Renal cortex interstitium (tissue), 11 donors: ENCODE measurements around the gene FNTB. TPM values are rescaled to one million over a fixed set of nuclear protein-coding genes. Genes with fewer than 3 reads are reported as not detected.
"Not testable (repeated sequence)": the region's sequence is repeated elsewhere in the genome, so short reads cannot be mapped to it uniquely, and the experiment has no call there.

ENCODE experiments used
- DNase-seq, 11 donors: peaks; one replicate each; pipeline ENCODE4 v3.0.0-alpha.2; 2013; ENCODE audit warnings: low read depth in 9 of 11, low spot score in 4 of 11; ENCODE audit errors: extremely low read depth in 1 of 11
- polyA plus RNA-seq, 3 donors: library from polyadenylated mRNA; unstranded; fragments of 120-200 nt; gene quantifications; one replicate each; pipeline ENCODE4 v1.2.1, GENCODE V29; 2013; ENCODE audit not compliant: insufficient read length in 3 of 3

Gene FNTB
- polyA plus RNA-seq, 3 donors = 30.0 to 34.7 (median 33.4) TPM

DNA sequence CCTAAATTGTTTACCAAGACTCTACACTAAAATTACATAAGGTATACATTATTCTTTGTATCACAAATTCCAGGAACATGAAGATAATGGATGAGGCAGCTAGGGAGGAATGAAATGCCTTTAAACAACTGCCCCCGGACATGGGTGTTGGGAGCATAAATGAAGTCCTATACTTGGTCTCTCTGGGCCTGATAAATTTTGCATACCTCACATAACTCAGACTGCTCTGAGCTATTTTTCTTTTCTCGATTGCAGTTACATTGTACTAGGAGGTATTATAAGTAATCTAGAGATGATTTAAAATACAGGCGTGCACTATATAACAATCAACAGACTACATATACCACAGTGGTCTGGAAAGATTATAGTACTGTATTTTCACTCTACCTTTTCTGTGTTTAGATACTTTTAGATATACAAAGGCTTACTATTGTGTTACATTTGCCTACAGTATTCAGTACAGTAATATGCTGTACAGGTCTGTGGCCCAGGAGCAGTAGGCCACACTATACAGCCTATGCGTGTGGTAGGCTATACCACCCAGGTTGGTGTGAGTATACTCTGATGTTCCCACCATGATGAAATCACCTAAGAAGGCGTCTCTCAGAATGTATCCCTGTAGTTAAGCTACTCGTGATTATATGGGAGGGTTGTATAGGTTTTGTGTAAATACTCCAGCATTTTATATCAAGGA lies 14.3 kb downstream of the FNTB start:
- DNase-seq = no peak

DNA sequence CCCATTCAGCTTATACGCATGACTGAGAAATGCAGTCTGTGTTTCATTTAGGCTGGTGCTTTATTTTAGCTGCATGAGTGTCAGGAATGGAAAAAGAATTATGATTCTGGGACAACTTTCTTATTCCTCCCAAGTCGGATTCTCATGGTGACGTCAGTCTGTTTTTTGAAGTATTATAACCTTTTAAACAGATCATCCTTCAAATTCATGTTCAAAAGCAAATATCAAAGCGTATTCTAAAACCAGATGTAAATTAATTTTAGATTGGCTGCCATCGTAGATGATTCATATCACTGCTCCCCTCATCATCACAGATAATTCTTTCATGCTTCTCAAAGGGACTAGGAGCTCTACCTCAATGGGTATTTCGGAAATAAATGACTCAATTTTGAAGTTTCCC lies 15.0 kb downstream of the FNTB start:
- DNase-seq = no peak

DNA sequence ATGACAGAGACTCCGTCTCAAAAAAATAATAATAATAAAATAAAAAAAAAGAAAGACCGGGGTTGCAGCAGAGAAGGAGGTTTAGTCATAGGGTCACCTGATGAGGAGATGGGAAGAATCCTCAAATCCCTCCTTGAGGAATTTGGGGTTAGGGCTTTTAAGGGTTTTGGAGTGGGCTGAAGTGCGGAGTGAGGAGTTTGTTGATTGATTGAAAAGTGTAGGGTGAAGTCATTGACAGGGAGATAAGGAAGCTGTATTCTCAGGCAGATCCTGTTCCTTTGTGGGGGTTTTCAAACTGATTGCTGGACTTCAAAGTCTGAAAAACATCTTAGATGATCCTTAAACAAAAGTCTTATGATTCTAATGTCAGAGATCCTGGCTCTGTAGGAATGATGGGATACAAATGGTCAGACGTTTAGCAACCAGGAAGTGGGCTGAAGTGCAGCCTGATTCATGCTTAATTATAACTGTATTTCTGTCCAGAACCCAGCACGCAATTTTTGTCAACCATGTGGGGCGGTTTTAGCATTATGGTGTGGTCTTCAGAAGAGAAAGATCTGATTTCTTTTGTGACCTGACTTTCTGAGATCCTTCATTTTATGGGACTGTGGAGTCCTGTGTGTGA lies 16.0 kb downstream of the FNTB start:
- no peak for DNase-seq

DNA sequence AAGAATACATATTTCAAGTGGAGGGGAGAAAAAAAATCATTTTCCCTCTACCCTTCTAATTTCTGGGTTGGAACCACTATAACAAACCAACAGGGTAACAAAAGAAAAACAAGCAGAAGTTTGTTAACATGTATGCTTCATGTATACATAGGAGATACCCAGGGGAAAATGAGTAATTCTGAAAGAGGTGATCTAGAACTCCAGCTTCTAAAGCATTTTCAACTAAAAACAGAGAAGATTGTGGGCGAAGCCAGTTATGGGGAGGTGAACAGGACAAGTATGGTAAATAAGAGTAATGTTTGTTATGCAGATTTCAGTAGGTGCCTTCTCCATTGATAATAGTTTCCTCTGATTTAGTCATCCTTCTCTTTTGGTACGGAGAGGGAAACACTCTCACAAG lies 16.7 kb downstream of the FNTB start:
- DNase-seq = no peak

DNA sequence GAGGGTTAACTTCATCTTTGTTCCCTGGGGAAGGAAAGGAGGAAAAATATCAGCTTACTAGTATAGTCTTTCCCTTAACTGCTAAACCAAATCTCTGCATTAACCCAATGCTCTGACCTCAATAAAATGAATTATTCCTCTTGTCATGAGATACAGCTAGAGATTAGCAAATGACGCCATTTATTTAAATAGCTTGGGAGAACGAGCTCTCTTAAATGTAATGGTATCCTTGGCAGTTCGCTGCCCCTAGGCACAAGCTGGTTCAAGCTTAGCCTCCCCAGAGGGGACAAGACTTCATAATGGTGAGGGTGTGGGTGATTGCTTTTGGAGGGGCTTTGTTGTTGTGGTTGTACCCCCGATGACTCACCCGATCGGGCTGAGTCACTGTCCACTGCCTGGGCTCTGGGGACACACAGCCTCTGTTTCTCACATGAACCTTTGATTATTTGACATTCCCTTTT lies 19.6 kb downstream of the FNTB start:
- peak in 2 of 11 donors; percentile 34 to 41 for DNase-seq

DNA sequence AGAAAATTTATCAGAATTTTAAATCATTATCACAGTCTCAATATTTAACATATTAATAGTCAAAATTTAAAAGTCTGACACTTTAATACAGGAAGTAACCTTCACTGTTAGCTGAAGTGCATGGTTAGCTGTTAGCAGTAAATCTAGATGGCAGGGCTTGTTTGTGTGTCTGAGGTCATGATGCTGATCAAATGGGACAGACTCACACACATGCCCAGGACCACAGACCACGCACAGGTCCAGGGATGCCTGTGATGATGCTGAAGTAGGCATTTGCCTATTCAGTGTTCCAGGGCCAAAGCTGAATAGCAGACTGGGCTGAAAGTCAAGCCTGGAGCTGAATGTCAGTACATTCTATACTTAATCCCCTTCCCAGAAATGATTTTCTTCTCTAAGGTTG lies 20.5 kb downstream of the FNTB start:
- no peak for DNase-seq

DNA sequence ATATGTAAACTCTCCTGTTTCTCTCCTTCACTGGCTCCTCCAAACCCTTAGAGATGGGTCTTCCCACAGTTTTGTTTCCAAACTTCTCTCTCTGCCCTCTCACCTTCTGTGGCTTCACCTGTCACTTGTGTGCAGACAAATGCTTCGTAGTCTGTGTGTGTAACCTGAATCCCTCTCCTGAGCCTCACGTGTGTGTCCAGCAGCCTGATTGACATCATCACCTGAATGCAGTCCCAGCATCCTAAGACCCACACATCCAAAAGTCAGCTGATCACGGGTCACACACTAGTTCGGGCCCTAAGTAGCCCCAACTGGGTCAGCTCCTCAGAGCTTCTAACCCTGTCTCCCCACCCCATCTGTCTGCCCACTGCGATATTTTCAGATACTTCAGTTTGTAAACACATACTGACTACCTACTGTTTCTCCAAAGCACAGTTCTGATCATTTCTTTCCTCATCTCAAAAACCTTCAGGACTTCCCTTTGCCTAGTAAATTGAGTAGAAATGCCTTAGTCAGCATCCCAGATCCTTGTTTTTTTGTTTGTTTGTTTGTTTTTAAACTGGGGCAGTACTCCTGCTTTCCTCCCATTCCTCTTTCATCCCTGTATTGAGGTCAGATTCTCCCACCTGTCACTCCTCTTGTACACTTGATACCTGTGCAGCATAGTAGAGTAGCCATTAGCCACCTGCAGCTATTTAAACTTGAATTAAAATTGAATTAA lies 23.7 kb downstream of the FNTB start:
- no peak for DNase-seq

DNA sequence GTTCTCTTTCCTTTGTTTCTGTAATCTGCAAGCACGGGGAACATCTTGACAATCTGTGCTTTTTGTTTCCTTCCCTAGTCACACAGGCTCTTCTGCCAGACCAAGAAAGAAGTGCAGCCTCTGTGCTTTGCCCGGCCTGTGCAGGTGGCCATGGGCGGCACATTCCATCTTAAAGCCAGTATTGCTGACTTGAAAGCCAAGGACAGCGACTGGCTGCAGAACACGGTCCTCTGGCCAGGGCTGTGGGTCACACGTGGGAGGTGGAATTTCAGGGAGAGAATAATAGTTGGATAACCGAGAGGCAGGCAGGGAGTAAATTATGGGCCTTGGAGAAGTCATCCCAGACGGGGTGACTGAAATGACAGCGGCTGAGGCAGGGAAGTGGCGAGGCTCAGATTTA lies 24.8 kb downstream of the FNTB start:
- no peak for DNase-seq

DNA sequence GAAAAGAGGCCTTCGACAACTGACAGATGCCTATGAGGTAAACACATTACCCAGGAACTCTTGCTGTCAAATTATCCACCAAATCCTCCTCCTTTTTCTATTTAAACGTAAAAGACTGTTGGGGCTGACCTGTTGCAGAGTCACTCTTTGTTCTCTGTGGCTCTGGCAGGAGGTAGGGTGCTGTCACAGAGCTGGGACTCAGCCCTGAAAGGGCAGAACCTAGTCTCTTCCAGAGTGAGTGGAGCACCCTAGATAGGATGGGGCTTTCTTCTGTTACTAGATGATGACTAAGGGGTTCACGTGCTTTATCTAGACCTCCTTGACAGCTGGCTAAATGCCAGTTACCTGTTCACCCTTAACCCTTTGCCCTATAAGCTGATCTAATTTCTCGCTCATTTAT lies 25.7 kb downstream of the FNTB start:
- no peak for DNase-seq

DNA sequence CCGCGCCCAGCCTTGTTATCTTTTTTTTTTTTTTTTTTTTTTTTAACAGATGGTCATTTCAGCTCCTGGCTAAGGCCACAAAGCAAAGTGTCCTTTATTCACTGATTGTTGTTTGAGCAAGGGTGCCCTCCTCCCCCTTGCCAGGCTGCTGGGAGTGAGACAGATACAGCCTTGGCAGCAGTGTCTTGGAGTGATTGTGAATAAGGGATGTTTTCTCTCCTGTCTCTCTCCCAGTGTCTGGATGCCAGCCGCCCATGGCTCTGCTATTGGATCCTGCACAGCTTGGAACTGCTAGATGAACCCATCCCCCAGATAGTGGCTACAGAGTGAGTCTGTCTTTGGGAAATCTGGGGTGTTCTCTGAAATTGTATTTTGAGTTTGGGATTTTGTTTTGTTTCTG lies 28.7 kb downstream of the FNTB start:
- DNase-seq = no peak

DNA sequence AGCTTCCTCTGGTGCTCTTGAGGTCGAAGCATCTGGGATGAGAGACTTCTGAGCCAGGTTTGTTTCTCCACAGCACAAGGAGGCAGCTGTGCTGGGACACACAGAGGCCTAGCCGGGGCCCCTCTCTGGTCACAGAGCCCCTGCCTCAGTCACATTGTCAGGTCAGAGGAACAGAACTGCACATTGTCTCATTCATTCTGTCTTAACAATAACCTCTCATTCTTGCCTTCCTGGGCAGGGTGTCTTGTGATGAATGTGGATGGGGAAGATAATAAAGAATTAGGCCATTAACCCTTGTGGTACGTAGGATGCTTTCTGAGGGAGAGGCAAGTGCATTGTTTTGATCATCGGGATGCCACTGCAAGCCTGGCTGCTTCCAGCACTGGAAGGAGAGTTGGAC lies 29.8 kb downstream of the FNTB start:
- no peak for DNase-seq

DNA sequence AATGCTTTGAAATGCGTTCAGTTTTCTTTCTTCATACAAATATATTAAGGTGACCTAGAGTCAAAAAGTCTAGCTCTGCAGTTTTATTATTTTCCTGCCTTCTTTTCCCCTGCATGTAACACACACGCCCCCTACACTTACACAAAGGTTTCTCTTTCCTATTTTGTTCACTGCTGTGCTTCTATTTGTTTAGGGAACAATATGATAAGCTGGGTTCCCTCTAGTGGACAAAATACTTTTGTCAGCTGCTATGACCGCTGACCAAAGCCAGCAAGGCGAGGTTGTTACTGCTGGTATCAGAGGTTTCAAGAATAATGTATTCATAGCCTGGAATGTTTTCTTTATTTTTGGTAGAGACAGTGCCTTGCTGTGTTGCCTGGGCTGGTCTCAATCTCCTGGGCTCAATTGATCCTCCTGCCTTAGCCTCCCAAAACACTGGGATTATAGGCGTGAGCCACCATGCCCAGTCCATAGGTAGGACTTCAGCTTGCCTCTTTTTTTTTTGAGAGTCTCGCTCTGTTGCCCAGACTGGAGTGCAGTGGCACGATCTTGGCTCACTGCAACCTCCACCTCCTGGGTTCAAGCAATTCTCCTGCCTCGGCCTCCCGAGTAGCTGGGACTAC lies 33.4 kb downstream of the FNTB start:
- DNase-seq = peak; percentile 19 to 82 (median 58)

DNA sequence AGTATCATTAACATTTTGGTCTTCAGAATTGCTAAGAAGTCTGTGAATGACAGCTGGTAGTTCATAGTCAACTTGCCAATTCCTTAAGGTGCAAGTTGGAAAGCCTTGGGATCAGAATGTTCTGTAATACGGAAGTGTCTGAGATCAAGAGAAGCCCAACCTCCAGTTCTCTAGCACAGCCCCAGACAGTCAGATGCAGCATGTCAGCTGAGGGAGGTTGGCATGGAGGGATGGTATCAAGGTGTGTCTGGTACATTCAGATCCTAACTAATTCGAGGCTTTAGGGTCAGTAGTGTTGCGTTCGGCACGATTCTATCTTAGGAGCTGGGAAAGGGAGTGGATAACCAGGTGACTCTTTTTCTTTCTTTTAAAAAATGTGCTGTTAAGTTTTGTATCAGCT lies 38.3 kb downstream of the FNTB start:
- no peak for DNase-seq

DNA sequence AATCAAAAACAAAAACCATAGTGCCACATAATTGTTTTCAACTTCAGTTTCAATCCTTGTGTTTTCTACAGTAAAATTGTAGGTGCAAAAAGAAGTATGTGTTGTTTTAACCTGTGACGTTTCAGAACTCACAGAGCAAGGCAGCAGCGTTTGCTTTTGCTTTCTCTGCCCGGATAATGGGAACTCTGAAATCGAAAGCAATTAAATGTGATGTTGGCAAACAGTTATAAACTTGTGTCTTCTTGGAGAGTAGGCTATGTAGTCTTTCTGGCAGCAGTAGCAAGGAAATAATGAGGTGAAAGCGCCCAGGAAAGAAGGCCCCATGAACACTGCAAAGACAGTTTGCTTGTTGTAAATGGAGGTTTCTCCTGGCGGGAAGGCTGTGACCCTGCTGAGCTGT lies 39.1 kb downstream of the FNTB start:
- no peak for DNase-seq

DNA sequence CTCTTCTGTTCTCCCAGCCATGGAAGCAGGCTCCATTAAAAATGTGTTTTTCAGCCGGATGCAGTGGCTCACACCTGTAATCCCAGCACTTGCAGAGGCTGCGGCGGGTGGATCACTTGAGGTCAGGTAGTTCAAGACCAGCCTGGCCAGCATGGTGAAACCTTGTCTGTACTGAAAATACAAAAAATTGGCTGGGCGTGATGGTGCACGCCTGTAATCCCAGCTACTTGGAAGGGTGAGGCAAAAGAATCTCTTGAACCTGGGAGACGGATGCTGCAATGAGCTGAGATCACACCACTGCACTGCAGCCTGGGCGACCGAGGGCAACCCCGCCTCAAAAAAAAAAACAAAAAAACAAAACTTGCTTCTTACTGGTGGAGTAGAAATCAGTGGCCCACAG lies 39.8 kb downstream of the FNTB start:
- no peak for DNase-seq

DNA sequence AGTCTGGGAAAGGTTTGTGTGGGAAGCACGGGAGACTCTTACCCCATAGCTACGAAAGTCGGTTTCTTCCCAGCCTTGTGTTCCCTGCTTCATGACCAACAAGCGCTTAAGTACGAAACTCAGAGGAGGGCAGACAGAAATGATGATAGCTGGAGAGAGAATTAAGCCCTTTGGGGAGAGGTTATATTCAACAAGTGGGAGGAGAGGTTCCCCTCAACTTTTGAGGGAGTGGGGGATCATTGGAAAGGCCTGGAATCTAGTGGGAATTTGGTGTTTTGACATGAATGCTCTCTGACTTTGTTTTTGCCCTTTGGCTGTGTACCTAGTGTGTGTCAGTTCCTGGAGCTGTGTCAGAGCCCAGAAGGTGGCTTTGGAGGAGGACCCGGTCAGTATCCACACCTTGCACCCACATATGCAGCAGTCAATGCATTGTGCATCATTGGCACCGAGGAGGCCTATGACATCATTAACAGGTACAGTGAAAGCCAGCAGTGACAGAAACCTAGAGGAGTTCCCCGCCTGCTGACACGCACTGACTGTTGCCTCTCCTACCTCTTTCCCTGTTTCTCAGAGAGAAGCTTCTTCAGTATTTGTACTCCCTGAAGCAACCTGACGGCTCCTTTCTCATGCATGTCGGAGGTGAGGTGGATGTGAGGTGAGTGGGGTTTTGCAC lies 40.6 kb downstream of the FNTB start:
- no peak for DNase-seq

DNA sequence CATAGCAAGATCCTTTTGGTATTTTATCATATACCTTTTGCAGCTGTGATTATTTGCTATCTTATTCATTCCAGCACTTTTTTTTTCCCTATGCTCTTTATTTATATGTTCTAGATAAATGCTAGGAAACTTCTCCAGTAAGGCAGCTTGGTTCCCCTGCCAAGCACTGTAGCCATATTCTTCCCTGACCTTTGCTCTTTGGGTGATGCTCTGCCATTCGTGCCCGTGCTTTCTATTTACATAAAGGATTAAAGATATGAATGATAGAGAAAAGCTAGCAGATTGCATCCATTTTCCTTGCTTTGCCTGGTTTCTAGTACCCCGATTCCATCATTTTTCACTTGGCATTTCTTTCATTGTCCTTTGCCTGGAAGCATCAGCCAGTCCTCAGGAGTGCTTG lies 42.2 kb downstream of the FNTB start:
- DNase-seq = no peak

DNA sequence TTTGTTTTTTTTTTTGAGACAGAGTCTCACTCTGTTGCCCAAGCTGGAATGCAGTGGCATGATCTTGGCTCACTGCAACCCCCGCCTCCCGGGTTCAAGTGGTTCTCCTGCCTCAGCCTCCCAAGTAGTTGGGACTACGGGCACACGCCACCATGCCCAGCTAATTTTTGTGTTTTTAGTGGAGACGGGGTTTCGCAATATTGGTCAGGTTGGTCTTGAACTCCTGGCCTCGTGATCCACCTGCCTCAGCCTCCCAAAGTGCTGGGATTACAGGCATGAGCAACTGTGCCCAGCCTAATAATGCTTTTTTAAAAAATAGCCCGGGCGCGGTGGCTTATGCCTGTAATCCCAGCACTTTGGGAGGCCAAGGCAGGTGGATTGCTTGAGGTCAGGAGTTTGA lies 44.6 kb downstream of the FNTB start:
- DNase-seq = not testable (repeated sequence)

DNA sequence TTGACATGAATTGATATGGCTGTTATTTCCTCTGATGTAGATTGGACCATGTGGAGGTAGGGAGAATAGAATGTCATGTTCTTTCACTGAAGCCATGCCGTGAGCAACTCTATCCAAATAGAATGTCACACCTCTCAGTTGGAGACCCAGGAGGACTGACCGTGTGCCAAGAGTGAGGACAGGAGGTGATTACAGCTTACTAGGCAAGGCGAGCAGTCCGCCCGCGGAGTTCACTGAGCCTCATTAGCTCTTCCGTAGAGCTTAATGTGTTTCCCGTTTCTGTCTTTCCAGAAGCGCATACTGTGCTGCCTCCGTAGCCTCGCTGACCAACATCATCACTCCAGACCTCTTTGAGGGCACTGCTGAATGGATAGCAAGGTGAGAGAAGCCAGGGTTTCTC lies 45.6 kb downstream of the FNTB start:
- no peak for DNase-seq
